BJ (cell line): ENCODE measurements around the gene TBCC. TPM values are rescaled to one million over a fixed set of nuclear protein-coding genes. Genes with fewer than 3 reads are reported as not detected.

Experiments used
- CTCF ChIA-PET: fragments of 350-600 bp; formaldehyde crosslinking; extraction: SDS; loops from one replicate; lab custom pipeline; 2021; ENCODE audit warnings: antibody characterized with exemption, inconsistent platforms; lab: Yijun Ruan, JAX
- POLR2A ChIA-PET: fragments of 300-600 bp; sonication (Branson Sonifier 250); formaldehyde crosslinking; extraction: SDS; loops from one replicate; lab custom pipeline; 2021; ENCODE audit warnings: antibody characterized with exemption; lab: Charles Lee
- DNase-seq: peaks from one replicate; pipeline ENCODE4 v3.0.0-alpha.2; 2011; ENCODE audit warnings: low read depth
- H3K27me3 ChIP-seq: 2 replicates; pipeline ENCODE4 v1.6.0; 2011; ENCODE audit warnings: low read length; ENCODE audit not compliant: control insufficient read depth, insufficient read depth
- H3K36me3 ChIP-seq: 2 replicates; pipeline ENCODE4 v1.5.1; 2011; ENCODE audit warnings: low read length; ENCODE audit not compliant: control insufficient read depth, insufficient read depth
- H3K4me3 ChIP-seq: 2 replicates; pipeline ENCODE4 v1.5.1; 2011; ENCODE audit warnings: low read depth, mild to moderate bottlenecking, control low read depth, low read length
- polyA plus RNA-seq: library from polyadenylated mRNA; depleted of rRNA; stranded (reverse); fragments of >200 nt; gene quantifications from 2 replicates; pipeline ENCODE4 v1.2.3, GENCODE V29; 2011
- TF ChIP-seq, protein P1 (sequence below): IDR thresholded peaks from 2 replicates; pipeline ENCODE4 v1.5.1; 2011; ENCODE audit warnings: low read depth, mild to moderate bottlenecking, control low read depth, inconsistent platforms, low read length, moderate library complexity; ENCODE audit not compliant: insufficient read depth

The TBCC gene
- polyA plus RNA-seq, 1 experiment, result 23.8 TPM

DNA sequence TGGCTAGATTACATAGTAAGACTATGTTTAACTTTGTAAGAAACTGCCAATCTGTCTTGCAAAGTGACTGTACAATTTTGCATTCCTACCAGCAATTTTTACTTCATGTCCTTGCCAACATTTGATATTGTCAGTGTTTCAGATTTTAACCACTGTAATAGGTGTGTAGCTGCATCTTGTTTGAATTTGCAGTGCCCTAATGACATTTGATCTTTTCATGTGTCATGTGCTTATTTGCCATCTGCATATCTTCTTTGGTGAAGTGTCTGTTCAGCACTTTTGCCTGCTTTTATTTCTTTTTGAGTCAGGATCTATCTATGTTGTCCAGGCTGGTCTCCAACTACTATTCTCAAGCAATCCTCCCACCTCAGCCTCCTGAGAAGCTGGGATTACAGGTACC lies 21.1 kb downstream of the TBCC start:
- TF ChIP-seq, protein P1, sequence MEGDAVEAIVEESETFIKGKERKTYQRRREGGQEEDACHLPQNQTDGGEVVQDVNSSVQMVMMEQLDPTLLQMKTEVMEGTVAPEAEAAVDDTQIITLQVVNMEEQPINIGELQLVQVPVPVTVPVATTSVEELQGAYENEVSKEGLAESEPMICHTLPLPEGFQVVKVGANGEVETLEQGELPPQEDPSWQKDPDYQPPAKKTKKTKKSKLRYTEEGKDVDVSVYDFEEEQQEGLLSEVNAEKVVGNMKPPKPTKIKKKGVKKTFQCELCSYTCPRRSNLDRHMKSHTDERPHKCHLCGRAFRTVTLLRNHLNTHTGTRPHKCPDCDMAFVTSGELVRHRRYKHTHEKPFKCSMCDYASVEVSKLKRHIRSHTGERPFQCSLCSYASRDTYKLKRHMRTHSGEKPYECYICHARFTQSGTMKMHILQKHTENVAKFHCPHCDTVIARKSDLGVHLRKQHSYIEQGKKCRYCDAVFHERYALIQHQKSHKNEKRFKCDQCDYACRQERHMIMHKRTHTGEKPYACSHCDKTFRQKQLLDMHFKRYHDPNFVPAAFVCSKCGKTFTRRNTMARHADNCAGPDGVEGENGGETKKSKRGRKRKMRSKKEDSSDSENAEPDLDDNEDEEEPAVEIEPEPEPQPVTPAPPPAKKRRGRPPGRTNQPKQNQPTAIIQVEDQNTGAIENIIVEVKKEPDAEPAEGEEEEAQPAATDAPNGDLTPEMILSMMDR, result no peak
- ChIA-PET POLR2A (no interaction called here), CTCF (interaction anchor here (1.6 to 4.4 kb wide), 5 partner anchors 22 to 153 kb away, joined by 6 to 56 read pairs (median 11); no protein-coding TSS in a partner anchor)
- H3K27me3 ChIP-seq, result no peaks in the 10 kb centered on the region
- DNase-seq, result no peak
- H3K4me3 ChIP-seq, result no peak overlapping the region
- H3K36me3 ChIP-seq, result no peaks in the 10 kb centered on the region

DNA sequence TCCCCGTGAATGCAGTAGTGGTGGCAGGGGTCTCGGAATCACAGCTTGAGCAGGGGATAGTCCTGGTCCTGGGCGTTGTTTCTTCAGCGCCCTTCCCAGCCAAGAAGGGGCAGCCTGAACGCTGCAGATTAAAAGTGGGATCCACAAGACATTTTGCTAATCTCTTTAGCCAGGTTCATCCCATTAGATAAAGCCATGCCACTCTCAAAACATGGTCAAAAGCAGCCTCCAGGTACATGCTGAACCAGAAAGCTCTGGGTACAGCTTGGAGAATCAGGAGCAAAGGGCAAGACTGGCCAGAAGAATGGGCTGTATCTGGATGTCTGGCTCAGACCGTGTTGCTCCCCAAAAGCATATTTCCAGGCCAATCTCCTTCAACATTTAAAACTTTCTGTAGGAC lies 23.4 kb downstream of the TBCC start, which contains the start of gene PRPH2:
Gene PRPH2 (minus strand): TSS at position 101 of the 400 bp plus-strand sequence. CDS start 263 bp downstream, outside the sequence.
- Histone ChIP-seq H3K36me3 (no peaks in the 10 kb centered on the region), H3K27me3 (no peaks in the 10 kb centered on the region), H3K4me3 (no peak within 1 kb of the TSS)
- ChIA-PET POLR2A (no interaction called here), CTCF (no interaction called here)
- TF ChIP-seq, protein P1, result no peak
- no peak for DNase-seq

DNA sequence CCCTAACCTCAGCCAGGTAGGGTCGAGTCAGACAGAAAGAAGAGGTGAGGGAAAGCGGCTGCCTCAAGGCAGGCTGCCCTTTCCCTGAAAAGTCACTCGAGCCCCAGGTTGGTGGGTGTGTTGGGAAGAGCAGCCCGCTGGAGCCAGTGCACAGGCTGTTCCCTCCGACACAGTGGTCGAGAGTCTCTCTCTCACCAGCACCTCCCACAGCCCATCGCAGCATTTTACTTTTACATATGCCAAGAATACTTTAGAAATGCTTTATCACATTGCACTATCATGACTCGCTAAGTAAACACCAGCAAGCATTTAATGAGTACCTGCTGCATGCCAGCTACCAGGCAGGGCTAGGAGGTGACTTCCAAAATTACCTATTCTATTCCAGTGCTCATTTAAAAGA lies 25.2 kb downstream of the TBCC start:
- TF ChIP-seq, protein P1, result no peak
- ChIA-PET POLR2A (no interaction called here), CTCF (interaction anchor here (0.6 kb wide), 1 partner anchor 59 kb away, joined by 3 read pairs; no protein-coding TSS in a partner anchor)
- Histone ChIP-seq H3K27me3 (no peaks in the 10 kb centered on the region), H3K4me3 (no peak overlapping the region), H3K36me3 (no peaks in the 10 kb centered on the region)
- no peak for DNase-seq

DNA sequence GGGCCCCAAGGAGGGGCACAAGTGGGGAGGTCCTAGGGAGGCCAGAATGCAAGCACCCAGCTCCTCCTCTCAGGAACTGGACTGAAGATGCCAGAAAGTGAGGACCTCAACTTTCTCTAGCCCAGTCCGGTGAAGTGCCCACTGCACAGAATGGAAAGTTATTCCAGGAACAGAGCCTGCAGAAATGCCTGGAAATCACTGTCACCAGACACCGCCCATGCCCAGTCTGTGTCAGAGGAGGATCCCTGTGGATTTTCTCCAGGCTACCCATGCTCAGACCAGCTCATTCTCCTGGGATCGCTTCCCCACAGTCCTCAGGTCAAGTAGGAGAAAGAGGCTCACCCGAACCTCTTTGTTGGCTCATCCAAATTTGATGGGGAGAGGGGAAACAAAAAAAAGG lies 30.0 kb downstream of the TBCC start:
- POLR2A ChIA-PET, result no interaction called here
- no peaks in the 10 kb centered on the region for H3K27me3 ChIP-seq
- H3K36me3 ChIP-seq, result no peaks in the 10 kb centered on the region
- H3K4me3 ChIP-seq, result no peak overlapping the region
- TF ChIP-seq, protein P1, result no peak
- CTCF ChIA-PET, result interaction anchor here (2.1 kb wide), 1 partner anchor 54 kb away, joined by 5 read pairs; no protein-coding TSS in a partner anchor
- no peak for DNase-seq

DNA sequence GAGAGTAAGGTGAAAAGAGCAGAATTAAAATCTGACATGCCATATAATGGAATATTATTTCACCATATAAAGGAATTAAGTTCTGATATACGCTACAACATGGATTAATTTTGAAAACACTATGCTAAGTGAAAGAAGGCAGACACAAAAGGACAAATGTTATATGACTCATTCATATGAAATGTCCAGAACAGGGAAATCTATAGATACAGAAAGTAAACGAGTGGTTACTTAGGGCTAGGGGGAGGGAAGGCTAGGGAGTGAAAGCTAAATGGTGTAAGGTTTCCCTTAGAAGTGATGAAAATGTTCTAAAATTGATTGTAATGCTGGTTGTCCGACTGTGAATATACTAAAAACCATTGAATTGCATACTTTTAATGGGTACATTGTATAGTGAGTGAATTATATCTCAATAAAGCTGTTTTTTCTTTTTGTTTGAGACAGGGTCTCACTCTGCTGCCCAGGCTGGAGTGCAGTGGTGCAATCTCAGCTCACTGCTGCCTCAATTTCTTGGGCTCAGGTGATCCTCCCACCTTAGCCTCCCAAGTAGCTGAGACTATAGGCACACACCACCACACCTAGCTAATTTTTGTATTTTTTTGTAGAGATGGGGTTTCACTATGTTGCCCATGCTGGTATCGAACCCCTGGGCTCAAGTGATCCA lies 31.7 kb downstream of the TBCC start:
- TF ChIP-seq, protein P1, result no peak
- no peak overlapping the region for H3K4me3 ChIP-seq
- ChIA-PET POLR2A (no interaction called here), CTCF (no interaction called here)
- no peaks in the 10 kb centered on the region for H3K36me3 ChIP-seq
- H3K27me3 ChIP-seq, result no peaks in the 10 kb centered on the region
- DNase-seq, result no peak
